Hematopoietic multipotent progenitor cell (in vitro differentiated cells): ENCODE measurements around the gene SLC9A8. TPM values are rescaled to one million over a fixed set of nuclear protein-coding genes. Genes with fewer than 3 reads are reported as not detected.

Experiments used
- DNase-seq, 3 donors: peaks; one replicate each; pipeline ENCODE4 v3.0.0-alpha.2; 2011 to 2015; ENCODE audit warnings: low read depth in 2 of 3, low spot score in 2 of 3
- total RNA-seq: library from RNA; depleted of rRNA; stranded (reverse); fragments of >200 nt; gene quantifications from one replicate; pipeline ENCODE4 v1.2.3, GENCODE V29; 2012

The SLC9A8 gene
- total RNA-seq, 1 donor = 21.8 TPM

DNA sequence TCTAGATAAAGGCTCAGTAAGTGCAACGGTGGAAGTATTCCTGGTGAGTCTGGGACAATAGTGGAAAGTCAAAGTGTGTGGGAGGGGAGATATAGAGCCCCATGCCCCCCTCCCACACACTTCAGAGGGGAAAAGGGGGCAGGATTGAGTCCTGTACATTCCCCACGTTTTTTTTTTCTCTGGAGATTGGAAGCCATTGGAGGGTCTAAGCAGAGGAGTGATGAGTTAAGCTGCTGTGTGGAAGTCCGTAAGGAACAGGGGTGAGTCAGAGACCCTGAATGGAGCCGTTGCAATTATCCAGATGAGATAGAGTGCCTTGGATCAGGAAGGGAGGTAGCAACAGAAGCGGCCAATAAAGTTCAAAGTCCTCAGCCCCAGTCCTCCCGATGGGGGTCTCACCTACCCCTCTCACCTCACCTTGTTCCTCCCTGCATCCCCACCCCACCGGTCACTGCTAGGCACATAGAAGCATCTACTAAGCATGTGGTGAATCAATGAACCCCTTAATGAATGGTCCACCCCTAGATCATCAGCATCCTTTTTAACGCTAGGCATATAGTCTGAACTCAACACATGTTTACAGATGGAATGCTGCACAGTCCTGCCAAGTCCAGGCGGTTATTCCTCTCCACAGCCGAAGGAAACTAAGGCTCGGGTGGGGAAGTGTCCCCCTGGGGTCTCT lies 662 bp upstream of the SLC9A8 start:
- DNase-seq = no peak

GRCh38 chr20:49813305-49813974 lies 812 bp downstream of the SLC9A8 start:
- no peak for DNase-seq

- no peak for DNase-seq
These were observed 1.5 kb downstream of the SLC9A8 start for GRCh38 chr20:49814057-49814694.

- DNase-seq = no peak
These were observed 6.2 kb downstream of the SLC9A8 start for GRCh38 chr20:49818816-49819215.

DNA sequence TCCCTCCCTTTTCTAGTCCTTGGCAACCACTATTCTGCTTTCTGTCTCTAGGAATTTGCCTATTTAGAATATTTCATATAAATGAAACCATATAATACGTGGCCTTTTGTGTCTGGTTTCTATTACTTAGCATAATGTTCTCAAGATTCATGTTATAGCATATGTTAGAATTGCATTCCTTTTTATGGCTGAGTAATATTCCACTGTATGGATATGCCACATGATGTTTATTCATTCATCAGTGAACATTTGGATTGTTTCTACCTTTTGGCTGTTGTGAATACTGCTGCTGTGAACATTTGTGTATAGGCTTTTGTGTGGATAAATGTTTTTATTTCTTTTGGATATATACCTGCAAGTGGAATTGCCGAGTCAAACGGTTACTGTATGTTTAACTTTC lies 7.1 kb downstream of the SLC9A8 start:
- no peak for DNase-seq

- no peak for DNase-seq
These were observed 8.8 kb downstream of the SLC9A8 start for GRCh38 chr20:49821381-49821780.

DNA sequence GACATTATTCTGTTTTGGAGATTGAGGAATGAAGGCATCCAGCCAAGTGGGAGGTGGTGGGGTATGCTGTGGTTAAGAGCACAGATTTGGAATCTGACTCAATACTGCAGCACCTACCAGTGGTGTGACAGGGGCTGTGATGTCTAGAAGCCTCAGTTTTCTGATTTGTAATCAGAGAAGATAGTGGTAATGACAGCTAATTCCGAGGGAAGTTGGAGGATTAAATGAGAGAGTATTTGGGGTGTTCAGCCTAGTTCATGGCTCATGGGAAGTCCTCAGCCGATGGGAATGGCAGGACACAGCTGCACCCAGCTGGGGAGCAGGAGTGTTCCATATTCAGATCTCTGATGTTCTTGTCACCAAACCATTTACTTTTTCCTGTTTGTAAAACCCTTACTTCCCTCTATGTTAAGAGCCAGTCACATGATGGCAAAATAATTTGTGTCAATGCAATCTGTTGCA lies 9.3 kb downstream of the SLC9A8 start:
- DNase-seq = no peak

- DNase-seq = peak in 1 of 3 donors; percentile 34
These were observed 10.7 kb downstream of the SLC9A8 start for GRCh38 chr20:49823152-49823847.

DNA sequence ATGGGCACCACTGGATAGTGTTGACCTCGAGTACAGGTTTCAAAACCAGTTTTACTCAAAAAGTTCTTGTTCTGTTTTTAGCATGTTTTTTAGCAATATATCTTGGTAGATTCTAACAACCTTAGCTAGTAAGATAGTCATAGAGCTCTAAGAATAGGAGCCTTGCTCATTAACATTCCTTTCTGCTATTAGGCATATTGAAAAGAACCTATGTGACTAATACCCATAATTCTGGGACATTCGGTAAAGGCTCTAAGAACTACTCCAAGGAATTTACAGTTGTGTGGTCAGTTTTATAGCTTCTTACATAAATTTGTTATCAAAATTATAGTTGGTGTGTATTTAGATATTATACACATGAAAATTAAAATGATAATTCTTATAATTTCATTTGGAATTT lies 11.6 kb downstream of the SLC9A8 start:
- no peak for DNase-seq

- DNase-seq = no peak
These were observed 12.9 kb downstream of the SLC9A8 start for GRCh38 chr20:49825521-49826033.

DNA sequence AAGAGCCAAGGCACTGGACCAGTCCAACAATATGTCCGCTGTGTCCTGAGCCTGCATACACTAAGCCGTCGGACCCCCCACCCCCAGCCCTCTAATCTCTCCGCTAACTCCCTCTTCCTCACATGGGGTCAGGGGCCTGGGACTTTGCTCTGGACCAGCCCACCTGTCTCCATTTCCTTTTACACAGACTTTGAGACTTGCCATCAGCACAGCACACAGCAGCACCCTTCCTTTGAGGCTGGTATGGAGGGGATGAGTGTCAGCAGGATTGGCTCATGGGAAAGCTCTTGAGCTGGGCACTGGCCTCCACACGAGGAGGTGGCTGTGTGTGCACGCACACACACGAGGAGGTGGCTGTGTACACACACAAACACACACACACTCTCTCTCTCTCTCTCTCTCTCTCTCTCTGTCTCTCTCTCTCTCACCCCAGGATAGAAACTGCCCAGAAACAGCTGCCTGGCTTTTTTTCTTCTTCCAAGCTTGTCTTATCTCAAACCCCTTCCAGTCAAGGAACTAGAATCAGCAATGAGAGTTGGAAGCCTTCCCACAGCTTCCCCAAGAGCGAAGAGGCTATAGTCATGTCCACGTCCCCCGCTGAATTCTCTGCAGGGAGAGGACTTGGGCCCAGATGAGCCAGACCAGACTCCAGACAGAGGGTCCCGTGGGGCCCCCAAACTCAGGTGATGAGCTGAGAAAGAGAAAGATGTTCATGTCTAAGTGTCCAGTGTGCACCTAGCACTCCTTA lies 18.6 kb downstream of the SLC9A8 start:
- DNase-seq = no peak

- no peak for DNase-seq
These were observed 19.4 kb downstream of the SLC9A8 start for GRCh38 chr20:49831770-49832631.

- no peak for DNase-seq
These were observed 20.2 kb downstream of the SLC9A8 start for GRCh38 chr20:49832632-49833327.

DNA sequence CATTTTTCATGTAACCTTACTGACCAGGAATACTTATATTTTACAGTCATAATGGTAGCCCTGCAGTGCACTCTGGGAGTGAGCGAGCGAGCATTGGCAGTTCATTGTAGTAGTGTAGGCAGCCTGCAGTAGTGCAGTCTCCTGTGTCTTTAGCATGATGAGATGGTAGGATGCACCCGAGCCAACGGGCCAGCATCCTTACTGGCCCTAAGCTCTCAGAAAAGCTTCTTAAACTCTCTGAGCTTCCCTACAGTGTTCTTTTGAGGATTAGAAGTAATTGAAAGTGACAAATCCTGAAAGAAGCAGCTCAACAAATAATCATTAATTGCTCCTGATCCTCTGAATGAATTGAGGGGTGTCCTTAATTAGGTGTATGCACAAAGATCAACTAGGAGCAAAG lies 20.9 kb downstream of the SLC9A8 start:
- no peak for DNase-seq

DNA sequence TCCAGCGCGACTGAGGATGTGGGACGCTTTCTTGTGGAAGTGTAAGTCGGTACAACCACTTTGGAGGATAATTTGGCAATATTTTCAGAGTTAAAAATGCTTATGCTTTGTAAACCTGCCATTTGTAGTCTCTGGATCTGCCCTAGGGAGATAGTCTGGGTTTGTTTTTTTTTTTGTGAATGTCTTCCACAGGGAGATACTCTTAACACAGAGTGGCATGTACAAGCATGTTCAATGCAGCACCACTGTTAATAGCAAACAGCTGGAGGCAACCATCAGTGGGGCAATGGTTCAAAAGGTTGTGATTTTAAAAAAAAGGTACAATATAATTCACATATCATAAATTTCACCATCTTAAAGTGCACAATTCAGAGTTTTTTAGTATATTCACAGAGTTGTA lies 22.4 kb downstream of the SLC9A8 start:
- DNase-seq = no peak

DNA sequence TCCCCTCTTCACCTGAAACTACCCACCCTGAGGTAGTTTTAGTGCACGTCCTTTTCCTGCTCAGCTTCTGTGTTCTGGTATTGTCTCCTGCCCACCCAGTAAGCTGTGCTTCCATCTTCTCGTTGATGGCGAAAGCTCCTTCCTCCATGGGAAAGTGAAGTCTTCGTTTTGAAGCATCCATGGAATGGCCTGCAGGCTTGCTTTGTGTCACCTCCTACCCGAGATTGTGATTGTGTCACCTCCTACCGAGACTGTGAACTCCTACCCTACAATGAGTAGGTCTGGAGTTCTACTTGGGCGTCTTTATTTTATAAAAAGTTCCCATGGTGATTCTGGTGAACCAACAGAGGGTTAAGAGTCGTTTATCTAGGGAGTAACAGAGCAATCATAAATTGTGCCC lies 25.9 kb downstream of the SLC9A8 start:
- DNase-seq = no peak

DNA sequence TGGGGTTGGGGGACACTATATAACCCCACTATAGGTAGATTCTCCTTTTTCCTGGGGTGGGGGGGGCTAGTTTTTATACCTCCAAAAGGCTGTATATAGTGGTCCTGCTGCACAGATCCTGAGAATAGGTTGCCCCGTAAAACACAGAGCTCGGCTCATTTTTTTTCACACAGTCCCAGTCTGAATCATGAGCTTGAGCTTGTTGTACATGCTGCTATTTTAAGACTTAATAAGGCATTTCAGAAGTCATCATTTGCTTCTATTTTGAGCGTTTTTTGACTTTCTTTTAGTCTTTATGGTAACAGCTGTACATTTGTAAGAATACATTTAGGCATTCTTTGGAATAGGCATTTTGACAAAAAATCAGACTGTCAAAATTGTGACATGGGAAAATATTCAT lies 30.5 kb downstream of the SLC9A8 start:
- DNase-seq = no peak

DNA sequence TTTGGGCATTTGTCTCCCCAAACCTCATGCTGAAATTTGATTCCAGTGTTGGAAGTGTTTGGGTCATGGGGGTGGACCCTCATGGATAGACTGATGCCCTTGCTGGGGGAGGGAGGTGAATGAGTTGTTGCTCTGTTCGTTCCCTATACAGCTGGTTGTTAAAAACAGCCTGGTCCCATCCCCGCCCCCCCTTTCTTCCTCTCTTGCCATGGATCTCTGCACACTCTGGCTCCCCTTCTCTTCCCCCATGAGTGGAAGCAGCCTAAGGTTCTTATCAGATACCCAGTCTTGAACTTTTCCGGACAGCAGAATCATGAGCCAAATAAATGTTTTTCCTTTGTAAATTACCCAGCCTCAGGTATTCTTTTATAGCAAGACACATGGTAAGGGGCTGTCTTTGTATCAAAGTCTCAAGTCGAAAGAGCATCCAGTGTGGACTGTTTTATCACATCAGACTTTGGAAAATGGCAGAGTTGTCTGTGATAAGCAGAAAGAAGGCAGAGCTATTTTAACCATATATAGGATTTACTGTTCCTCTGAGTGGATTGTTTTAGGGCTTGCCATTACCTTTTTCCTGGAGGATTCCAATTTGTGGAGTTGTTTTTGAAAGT lies 31.2 kb downstream of the SLC9A8 start:
- DNase-seq = no peak
